22Rv1 (cell line): ENCODE data around the gene CD79B.

Source experiments
- H3K27ac ChIP-seq: fragments of 450-650 bp; 2 replicates; pipeline ENCODE4 v1.5.1; 2017
- ZFX ChIP-seq: fragments of 450-650 bp; IDR thresholded peaks from 2 replicates; pipeline ENCODE4 v1.6.1; 2017; ENCODE audit warnings: antibody characterized with exemption, borderline replicate concordance
- TF ChIP-seq, protein P1 (sequence below): fragments of 450-650 bp; IDR thresholded peaks from 2 replicates; pipeline ENCODE4 v1.5.1; 2017; ENCODE audit warnings: mild to moderate bottlenecking

Gene CD79B

GRCh38 chr17:63930951-63931575, 1.1 kb downstream of the CD79B start:
- TF ChIP-seq ZFX = no peak
- TF ChIP-seq, protein P1, sequence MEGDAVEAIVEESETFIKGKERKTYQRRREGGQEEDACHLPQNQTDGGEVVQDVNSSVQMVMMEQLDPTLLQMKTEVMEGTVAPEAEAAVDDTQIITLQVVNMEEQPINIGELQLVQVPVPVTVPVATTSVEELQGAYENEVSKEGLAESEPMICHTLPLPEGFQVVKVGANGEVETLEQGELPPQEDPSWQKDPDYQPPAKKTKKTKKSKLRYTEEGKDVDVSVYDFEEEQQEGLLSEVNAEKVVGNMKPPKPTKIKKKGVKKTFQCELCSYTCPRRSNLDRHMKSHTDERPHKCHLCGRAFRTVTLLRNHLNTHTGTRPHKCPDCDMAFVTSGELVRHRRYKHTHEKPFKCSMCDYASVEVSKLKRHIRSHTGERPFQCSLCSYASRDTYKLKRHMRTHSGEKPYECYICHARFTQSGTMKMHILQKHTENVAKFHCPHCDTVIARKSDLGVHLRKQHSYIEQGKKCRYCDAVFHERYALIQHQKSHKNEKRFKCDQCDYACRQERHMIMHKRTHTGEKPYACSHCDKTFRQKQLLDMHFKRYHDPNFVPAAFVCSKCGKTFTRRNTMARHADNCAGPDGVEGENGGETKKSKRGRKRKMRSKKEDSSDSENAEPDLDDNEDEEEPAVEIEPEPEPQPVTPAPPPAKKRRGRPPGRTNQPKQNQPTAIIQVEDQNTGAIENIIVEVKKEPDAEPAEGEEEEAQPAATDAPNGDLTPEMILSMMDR = no peak
- H3K27ac ChIP-seq = no peak overlapping the region

- no peak overlapping the region for H3K27ac ChIP-seq
- TF ChIP-seq, protein P1 = no peak
- no peak for TF ChIP-seq ZFX
These were observed 2.0 kb downstream of the CD79B start for GRCh38 chr17:63929860-63930766.

DNA sequence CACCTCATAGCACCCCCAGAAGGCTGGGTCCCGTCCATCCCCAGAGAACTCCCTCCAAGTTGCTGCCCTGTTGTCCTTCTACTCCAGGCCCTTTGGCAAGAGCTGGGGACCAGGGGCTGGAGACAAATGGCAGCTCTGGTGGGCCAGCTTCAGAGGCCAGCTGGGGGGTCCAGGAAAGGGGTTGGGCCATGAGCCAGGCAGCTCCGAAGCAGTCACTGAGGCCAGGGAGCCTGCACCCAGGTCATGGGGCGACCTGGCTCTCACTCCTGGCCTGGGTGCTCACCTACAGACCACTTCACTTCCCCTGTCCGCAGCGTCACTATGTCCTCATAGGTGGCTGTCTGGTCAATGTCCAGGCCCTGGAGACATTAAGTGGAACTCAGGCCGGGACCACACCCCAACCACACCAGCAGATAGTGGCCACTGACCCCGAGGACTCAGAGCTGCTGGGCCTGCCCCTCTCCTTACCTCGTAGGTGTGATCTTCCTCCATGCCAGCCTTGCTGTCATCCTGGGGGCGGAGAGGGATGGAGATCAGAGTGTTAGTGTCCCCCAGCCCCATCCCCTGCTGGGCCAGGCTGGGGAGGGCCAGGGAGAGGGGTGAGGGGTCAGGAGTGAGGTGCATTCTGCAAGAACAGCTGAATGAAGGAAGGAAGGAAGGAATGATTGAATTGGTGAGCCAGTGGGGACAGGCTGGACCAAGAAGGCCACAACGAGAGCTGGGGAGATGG, 3.0 kb downstream of the CD79B start:
- H3K27ac ChIP-seq = no peak overlapping the region
- TF ChIP-seq, protein P1 = no peak
- TF ChIP-seq ZFX = no peak

- TF ChIP-seq, protein P1 = no peak
- no peak for TF ChIP-seq ZFX
- no peak overlapping the region for H3K27ac ChIP-seq
These were observed 3.9 kb downstream of the CD79B start for GRCh38 chr17:63928172-63928666.

DNA sequence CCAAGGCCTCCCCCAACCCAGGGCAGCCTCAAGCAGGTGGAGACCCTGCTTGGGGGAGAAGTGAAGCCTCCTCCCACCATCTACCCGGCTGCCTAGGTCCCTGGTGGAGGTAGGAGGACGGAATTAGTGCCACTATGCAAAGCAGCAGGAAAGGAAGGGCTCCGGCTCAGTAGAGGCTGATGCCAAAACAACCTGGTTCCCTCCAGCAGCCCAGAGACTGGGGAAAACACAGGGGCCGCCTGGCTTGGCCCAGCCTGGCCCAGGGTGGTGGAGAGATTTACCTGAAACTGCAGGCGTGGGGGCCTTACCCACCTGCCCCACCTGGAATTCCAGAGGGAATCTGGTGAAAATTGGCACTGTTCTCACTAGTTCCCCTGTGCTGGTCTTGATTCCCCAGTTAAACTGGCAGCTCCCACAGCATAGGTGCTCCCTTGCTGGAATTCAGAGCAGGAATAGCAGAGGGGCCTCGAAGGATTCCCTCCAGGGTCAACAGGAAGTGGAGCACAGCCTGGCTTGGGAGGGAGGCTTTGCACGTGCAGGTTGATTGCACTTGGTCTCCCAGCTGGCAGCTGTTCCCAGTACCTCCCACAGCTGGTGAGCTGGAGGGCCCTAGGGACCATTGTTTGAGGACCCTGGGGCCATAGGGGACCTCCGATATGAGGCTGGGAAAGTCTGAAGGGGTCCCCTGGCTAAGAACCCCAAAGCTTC, 4.5 kb downstream of the CD79B start:
- TF ChIP-seq, protein P1 = no peak
- TF ChIP-seq ZFX = no peak
- H3K27ac ChIP-seq = no peak overlapping the region

DNA sequence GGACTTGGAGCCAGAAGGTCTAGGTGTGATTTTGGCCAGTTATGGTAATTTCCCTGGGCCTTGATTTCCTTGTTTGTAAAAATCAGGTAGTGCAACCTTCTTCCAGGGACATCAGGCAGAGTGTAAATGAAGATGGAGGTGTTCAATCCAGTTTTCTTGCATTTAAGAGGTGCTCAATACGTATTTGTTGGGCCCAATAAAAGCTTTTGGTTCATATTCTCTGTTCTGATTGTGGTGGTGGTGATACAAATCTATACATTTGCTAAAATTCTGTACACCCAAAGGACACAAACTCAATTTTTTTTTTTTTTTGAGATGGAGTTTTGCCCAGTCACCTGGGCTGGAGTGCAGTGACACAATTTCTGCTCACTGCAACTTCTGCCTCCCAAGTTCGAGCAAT, 6.0 kb downstream of the CD79B start:
- TF ChIP-seq, protein P1 = no peak
- TF ChIP-seq ZFX = no peak
- H3K27ac ChIP-seq = no peak overlapping the region
